HG03060 (cell line): ENCODE measurements around the gene HMGXB3.

Source experiments
- ATAC-seq: cut with Tn5 transposase; IDR thresholded peaks from one replicate; pipeline ENCODE4 v1.9.1; 2021; ENCODE audit warnings: low read depth, moderate number of reproducible peaks; ENCODE audit not compliant: unreplicated experiment

Gene HMGXB3

GRCh38 chr5:150064681-150065220 is 64.2 kb downstream of the HMGXB3 start:
- ATAC-seq: no peak

DNA sequence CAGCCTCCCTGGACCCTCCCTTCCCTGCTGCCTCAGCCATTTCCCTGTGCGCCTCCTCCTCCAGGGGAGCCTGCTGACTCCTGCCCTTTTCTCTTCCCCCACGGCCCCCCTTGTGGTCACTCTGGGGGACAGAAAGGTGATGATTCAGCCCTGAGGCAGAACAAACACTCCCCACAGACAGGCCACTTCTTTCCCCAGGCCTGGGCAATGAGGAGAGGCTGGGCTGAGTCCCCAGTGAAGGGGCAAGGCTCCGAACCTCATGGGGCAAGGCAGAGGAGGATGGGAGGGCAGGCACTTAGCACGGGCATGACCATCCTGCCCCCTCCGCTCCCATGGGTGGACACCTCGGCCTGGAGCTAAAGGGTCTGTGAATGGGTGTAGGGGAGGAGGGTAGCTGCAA is 64.8 kb downstream of the HMGXB3 start:
- no peak for ATAC-seq

DNA sequence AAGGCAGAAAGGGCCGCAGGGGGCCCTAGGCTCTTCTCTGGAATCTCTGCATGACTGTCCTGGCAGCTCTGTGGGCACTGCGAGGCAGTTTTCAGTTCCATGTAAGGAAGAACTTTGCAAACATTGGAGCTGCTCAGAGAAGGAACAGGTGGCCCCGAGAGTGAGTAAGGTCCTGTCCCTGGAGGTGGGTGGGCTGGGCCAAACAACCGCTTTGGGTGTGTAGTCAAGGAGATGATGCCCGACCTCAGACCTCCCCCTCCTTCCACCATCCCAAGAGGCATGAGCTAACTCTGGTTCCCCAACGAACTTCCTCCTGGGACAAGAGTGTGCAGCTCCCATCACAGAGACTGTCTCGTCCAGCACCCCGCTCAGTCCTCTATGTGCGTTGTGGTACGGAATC is 65.3 kb downstream of the HMGXB3 start:
- ATAC-seq: no peak

GRCh38 chr5:150066436-150066835 is 65.9 kb downstream of the HMGXB3 start:
- no peak for ATAC-seq

DNA sequence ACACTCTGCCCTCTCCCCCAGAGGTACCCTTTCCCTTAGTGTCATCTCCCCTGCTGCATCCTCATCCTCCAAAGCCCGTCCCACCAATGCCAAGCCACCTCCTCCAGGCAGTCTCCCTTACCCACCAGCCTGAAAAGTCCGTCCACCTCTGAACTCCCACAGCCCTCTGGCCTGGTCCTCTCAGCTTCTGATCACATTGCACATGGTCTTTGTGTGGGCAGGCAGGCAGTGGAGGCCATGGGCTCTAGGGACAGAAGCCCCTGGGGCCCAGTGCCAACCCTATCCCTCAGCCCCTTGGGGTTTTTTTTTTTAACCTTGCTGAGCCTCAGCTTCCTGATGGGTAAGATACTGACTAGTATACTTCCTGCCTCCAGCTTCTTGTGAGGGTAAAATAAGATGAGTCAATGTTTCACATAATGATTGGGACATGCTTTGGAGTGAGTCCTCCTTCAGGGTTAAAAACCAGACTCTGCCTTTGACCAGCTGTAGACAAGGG is 66.4 kb downstream of the HMGXB3 start:
- ATAC-seq: peak; percentile 47

- ATAC-seq: peak; percentile 6
Measured at GRCh38 chr5:150067405-150067960, 66.9 kb downstream of the HMGXB3 start.

- no peak for ATAC-seq
Measured at GRCh38 chr5:150068071-150068470, 67.5 kb downstream of the HMGXB3 start.

DNA sequence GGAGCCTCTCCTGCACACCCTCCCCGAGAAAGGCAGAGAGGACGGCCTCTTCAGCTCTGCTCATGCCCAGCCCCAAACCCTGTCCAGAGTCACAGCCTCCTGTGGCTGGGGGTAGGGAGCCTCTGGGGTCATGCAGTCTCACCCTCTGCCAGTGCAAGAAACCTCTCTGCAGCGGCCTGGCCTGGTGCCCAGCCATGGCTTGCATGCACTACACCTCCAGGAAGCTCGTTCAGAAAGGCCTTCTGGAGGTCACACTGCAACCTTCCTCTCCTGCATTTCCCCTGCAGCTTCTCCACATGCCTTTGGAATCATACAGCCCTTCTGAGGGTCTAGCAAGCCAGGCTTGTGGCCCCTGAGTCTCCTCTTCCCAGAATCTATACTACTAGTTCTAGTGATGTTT is 67.9 kb downstream of the HMGXB3 start:
- ATAC-seq: no peak

- ATAC-seq: no peak
Measured at GRCh38 chr5:150068961-150069645, 68.6 kb downstream of the HMGXB3 start.

- ATAC-seq: no peak
Measured at GRCh38 chr5:150069672-150070627, 69.4 kb downstream of the HMGXB3 start.

- no peak for ATAC-seq
Measured at GRCh38 chr5:150070821-150071220, 70.3 kb downstream of the HMGXB3 start.

- no peak for ATAC-seq
Measured at GRCh38 chr5:150073086-150073625, 72.6 kb downstream of the HMGXB3 start.

GRCh38 chr5:150073677-150074076 is 73.1 kb downstream of the HMGXB3 start:
- no peak for ATAC-seq

DNA sequence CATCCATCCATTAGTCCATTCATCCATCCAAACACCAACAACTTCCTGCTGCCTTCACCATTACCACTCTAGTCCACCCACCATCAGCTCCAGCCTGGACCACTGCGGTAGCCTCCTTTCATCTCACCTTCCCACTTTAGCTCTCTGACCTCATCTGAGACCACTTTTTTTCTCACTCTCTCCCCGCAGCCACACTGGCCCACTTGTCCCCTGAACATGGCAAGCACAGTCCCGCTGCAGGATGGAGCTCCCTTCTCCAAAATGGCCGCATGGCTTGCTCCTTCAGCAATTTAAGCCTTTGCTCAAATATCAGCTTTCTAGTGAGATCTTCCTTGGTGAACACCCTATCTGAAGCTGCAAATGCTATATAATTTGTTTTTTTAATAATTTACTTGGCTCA is 74.7 kb downstream of the HMGXB3 start:
- no peak for ATAC-seq

DNA sequence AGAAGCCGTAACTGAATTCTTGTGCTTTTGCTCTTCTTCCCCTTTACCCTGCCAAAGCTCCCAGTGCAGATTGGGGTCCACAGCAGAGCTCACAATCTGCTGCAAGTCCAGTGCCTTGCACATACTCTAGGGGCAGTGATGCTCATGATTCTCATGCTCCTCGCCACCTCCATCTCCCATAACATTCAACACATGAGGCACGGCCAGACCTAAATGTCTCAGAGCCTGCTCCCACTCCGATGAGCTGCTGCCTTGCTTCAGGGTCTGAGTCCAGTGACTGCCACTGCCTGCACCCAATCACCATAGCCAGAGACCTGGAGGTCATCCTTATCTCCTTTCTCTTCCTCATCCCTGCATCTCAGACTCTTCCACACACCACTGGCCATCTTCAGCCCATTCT is 75.3 kb downstream of the HMGXB3 start:
- ATAC-seq: no peak

DNA sequence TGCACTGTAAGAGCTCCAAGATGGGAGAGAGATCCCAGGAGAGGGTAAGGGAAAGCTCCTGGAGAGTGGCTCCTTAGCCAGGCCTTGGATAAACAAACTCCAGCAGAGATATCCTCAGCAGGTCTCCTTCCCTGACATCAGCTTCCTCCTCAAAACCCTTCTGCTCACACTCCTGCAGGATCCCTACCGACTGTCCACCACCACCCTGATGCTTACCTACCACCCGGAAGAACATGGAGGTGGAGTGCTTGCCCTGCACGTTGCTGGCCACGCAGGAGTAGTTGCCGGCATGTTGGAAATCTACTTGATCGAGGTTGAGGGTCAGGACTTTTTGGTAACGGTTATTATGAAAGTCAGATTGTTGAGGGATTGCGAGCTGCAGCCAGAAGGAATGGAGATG is 76.5 kb downstream of the HMGXB3 start:
- no peak for ATAC-seq

GRCh38 chr5:150077996-150078801 is 77.7 kb downstream of the HMGXB3 start:
- no peak for ATAC-seq

GRCh38 chr5:150078802-150079689 is 78.5 kb downstream of the HMGXB3 start:
- ATAC-seq: no peak

DNA sequence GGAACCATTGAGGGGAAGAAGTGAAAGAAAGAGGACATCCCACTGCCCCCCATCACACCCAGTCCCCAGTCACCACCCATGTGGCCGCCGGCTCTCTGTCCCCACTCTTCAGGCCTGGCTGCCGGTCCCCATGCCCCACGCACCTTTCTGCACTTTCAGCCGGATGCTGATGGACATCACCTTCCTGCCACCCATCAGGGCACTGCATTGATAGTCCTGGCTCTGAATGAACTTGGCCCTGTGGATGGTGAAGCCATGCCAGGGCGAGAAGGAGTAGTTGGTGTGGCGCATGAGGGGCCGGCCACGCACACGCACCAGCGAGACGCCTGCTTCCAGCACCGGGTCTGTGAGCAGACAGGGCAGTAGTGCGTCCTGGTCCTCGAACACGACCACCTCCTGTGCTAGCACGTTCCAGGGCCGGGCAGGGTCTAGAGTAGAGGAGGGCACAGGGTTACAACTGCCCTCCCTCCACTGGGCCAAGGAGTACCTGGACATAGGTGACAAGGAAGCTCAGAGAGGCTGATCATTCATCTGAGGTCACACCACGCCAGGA is 79.4 kb downstream of the HMGXB3 start:
- no peak for ATAC-seq
